Spleen (tissue), 7 donors: Measurements from ENCODE around the gene TNN.

Source experiments
- CTCF ChIP-seq, 11 experiments: fragments of 200-600 bp in 7 of 11; fragments of 450-650 bp in 4 of 11; sonication (generic) in 4 of 11; IDR thresholded peaks in 8 of 11; conservative IDR thresholded peaks in 3 of 11; 1 replicate in 7 of 11; 2 replicates in 4 of 11; pipeline versions ENCODE4 v1.4.0 to v1.8.0; 2016 to 2021; ENCODE audit warnings: antibody characterized with exemption in 11 of 11, inconsistent platforms in 4 of 11, mild to moderate bottlenecking in 1 of 11
- POLR2A ChIP-seq, 3 donors: fragments of 450-650 bp; IDR thresholded peaks; one replicate each; pipeline ENCODE4 v1.5.1; 2017; ENCODE audit warnings: antibody characterized with exemption in 3 of 3, mild to moderate bottlenecking in 1 of 3
- donor health status: DM: no; HTN: no; CAD: no; lungs with moderate emphysema.
- donor health status: DM: no; HTN: no; CAD: no.
- donor health status: DM: no; HTN: no; CAD: no.

GRCh38 chr1:175037416-175037815 is 30.2 kb upstream of the TNN start:
- no peak for TF ChIP-seq CTCF (IDR thresholded peaks at IDR 0.05 in 8 of 11, conservative IDR thresholded peaks at IDR 0.05 in 3 of 11)
- TF ChIP-seq POLR2A (IDR thresholded peaks at IDR 0.05), result no peak
